ENCODE results near the gene ZNF710. TPM values are rescaled to one million over a fixed set of nuclear protein-coding genes. Genes with fewer than 3 reads are reported as not detected.
A peak's percentile ranks its signal among the peaks of the same experiment; 100 is the strongest.

The ZNF710 gene
- total and polyA plus RNA-seq, 2 of the 8 experiments (the other 6 are each of a cell fraction or from before 2014, with no cell fraction given) = 10.5 to 24.0 TPM

DNA sequence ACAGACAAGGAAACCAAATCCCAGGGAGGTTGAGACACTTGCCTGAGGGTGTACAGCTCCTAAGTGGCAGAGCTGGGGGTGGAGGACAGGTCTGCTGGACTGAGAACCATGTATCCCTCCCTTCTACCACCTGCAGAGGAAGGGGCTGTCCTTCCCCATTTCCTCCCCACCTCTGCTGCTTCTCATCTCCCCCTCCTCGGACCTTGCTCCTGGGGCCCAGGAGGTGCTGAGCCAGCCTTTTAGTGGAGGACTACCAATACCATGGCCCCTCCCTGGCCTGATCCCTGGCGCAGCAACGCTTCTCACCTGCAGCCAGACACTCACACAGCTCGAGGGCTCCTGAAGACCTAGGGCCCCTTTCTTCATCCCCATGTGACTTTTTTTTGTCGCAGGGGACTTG is 50.8 kb downstream of the ZNF710 start:
- no peaks in the 10 kb centered on the region for H3K36me3 ChIP-seq (ENCODE audit: control insufficient read depth in 2 of 4, insufficient read depth in 4 of 4, low read length in 3 of 4)
- no peak overlapping the region for H3K4ac ChIP-seq (replicated peaks; ENCODE audit: insufficient read length, low read depth, low read length)
- no peak overlapping the region for H3K4me3 ChIP-seq (ENCODE audit: extremely low read depth in 1 of 4, insufficient read depth in 2 of 4, low read depth in 3 of 4, low read length in 4 of 4)
- no peak for DNase-seq (ENCODE audit: low read depth in 1 of 2, low spot score in 2 of 2)
- FAIRE-seq = no peak
- H3K4me2 ChIP-seq (ENCODE audit: insufficient read depth in 1 of 2, low read depth in 2 of 2, low read length in 2 of 2) = no peak overlapping the region
- no peak overlapping the region for H3K14ac ChIP-seq (ENCODE audit: insufficient read length)
- H3K79me2 ChIP-seq (ENCODE audit: control insufficient read depth in 1 of 2, insufficient read depth in 2 of 2, low read length in 2 of 2) = peaks cover 0 to 2% of the 10 kb centered on the region in 2 experiments; a peak in 1 of 4 replicates
- H4K20me1 ChIP-seq (replicated peaks in 1 of 2; ENCODE audit: control insufficient read depth in 1 of 2, insufficient read depth in 2 of 2, low read length in 2 of 2) = peaks cover 0 to 1% of the 10 kb centered on the region in 2 experiments
- H3K23ac ChIP-seq (ENCODE audit: insufficient read length) = no peak overlapping the region
- no peak overlapping the region for H4K5ac ChIP-seq (ENCODE audit: insufficient read length, low read depth, low read length)
- no peak overlapping the region for H3K56ac ChIP-seq (replicated peaks; ENCODE audit: insufficient read length, low read depth, low read length)
- POLR2A ChIA-PET (ENCODE audit: partially characterized antibody) = interaction anchor here (1.0 kb wide), 1 partner anchor 10 kb away, joined by 3 read pairs; no protein-coding TSS in a partner anchor
- H2BK5ac ChIP-seq (ENCODE audit: low read depth, low read length) = no peak overlapping the region
- no peak overlapping the region for H3K9ac ChIP-seq (replicated peaks in 1 of 4; ENCODE audit: extremely low read depth in 1 of 4, low read depth in 3 of 4, low read length in 3 of 4)
- no peak overlapping the region for H3K27ac ChIP-seq (ENCODE audit: low read depth, low read length)
- no peak overlapping the region for H2BK20ac ChIP-seq (ENCODE audit: low read length)
- TF ChIP-seq, protein P1, sequence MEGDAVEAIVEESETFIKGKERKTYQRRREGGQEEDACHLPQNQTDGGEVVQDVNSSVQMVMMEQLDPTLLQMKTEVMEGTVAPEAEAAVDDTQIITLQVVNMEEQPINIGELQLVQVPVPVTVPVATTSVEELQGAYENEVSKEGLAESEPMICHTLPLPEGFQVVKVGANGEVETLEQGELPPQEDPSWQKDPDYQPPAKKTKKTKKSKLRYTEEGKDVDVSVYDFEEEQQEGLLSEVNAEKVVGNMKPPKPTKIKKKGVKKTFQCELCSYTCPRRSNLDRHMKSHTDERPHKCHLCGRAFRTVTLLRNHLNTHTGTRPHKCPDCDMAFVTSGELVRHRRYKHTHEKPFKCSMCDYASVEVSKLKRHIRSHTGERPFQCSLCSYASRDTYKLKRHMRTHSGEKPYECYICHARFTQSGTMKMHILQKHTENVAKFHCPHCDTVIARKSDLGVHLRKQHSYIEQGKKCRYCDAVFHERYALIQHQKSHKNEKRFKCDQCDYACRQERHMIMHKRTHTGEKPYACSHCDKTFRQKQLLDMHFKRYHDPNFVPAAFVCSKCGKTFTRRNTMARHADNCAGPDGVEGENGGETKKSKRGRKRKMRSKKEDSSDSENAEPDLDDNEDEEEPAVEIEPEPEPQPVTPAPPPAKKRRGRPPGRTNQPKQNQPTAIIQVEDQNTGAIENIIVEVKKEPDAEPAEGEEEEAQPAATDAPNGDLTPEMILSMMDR (IDR thresholded peaks at IDR 0.05; ENCODE audit: control extremely low read depth in 1 of 3, insufficient read depth in 1 of 3, low read depth in 1 of 3, low read length in 3 of 3) = no peak
- TF ChIP-seq SRF (IDR thresholded peaks at IDR 0.05; ENCODE audit: low read depth, low read length) (no peak), POLR2AphosphoS5 (IDR thresholded peaks at IDR 0.05; ENCODE audit: low read depth, low read length) (no peak), CEBPB (IDR thresholded peaks at IDR 0.05; ENCODE audit: low read depth, low read length) (no peak), KDM1A (IDR thresholded peaks at IDR 0.05; ENCODE audit: borderline replicate concordance, low read length) (no peak), SP1 (IDR thresholded peaks at IDR 0.05; ENCODE audit: low read depth, low read length) (no peak), EP300 (IDR thresholded peaks at IDR 0.05; ENCODE audit: borderline replicate concordance in 1 of 2, low read depth in 2 of 2, low read length in 2 of 2) (no peak)
- no peak overlapping the region for H4K8ac ChIP-seq (ENCODE audit: extremely low read depth, insufficient read depth, low read length)
- H4K91ac ChIP-seq (replicated peaks; ENCODE audit: insufficient read length, low read length) = no peak overlapping the region
- peaks cover 0 to 12% (median 0%) of the 10 kb centered on the region in 4 experiments; a peak in 3 of 7 replicates for H3K4me1 ChIP-seq (replicated peaks in 1 of 4; ENCODE audit: control insufficient read depth in 3 of 4, insufficient read depth in 4 of 4, low read length in 3 of 4)
- no peak overlapping the region for H2AK5ac ChIP-seq (ENCODE audit: low read depth, low read length)
- CTCF ChIA-PET (ENCODE audit: partially characterized antibody) = interaction anchor here (0.9 to 2.0 kb wide), 6 partner anchors 9 to 153 kb away, joined by 3 to 6 read pairs (median 4); no protein-coding TSS in a partner anchor
- H2BK120ac ChIP-seq (replicated peaks; ENCODE audit: low read depth, low read length) = no peak overlapping the region
- no peaks in the 10 kb centered on the region for H3K23me2 ChIP-seq (ENCODE audit: low read depth, low read length)
- no peak overlapping the region for H2AFZ ChIP-seq (ENCODE audit: low read length)
- H3K79me1 ChIP-seq (ENCODE audit: low read depth, low read length) = peaks cover 18% of the 10 kb centered on the region
- peak overlapping the region; percentile 60; the same call in 1 of the 2 replicates for H3K18ac ChIP-seq (ENCODE audit: extremely low read depth, low read length)
- H3K9me3 ChIP-seq (ENCODE audit: insufficient read depth in 2 of 2, low read depth in 1 of 2, low read length in 1 of 2) = no peaks in the 10 kb centered on the region
- no peak overlapping the region; the same call in 1 of the 2 replicates for H2BK15ac ChIP-seq (ENCODE audit: low read length)
- 88% methylated on average over 5 of the region's 5 CpGs; no CpG with 5 or more reads in 1 of the 2 experiments for WGBS, 2 experiments (ENCODE audit: extremely low coverage in 1 of 2, insufficient coverage in 1 of 2, insufficient read length in 1 of 2, insufficient replicate concordance in 2 of 2, low coverage in 1 of 2, low lambda C conversion rate in 2 of 2, missing lambda C conversion rate in 1 of 2)
- no peaks in the 10 kb centered on the region for H3K27me3 ChIP-seq (replicated peaks in 1 of 4; ENCODE audit: control insufficient read depth in 3 of 4, extremely low read depth in 1 of 4, insufficient read depth in 3 of 4, low read length in 3 of 4)
- no peak overlapping the region; the same call in 1 of the 2 replicates for H2BK12ac ChIP-seq (ENCODE audit: low read depth, low read length)

Data from H1 (cell line).